ENCODE results near the gene COMMD10.

Gene COMMD10

DNA sequence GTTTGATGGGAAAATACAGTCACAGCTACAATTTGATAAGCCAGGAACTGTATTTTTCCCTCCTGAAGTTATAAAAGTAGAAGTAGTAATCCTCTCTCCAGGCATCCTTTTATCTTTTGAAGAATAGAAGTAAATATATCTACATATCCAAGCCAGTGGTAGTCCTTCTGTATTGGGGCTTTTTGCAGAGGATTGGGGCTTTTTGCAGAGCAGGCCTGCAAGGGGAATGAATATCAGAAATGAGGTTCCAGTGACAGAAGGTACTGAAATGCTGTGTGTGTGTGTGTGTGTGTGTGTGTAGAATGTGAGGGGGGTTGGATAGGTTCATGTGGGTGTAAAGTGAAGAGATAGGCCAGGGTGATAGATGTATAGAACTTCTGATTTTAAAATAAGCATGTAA is 127.4 kb downstream of the COMMD10 start:
- FAIRE-seq (no peak), DNase-seq (ENCODE audit: low spot score) (no peak)

GRCh38 chr5:116216246-116216645 is 131.4 kb downstream of the COMMD10 start:
- DNase-seq (ENCODE audit: low spot score) (no peak), FAIRE-seq (no peak)

DNA sequence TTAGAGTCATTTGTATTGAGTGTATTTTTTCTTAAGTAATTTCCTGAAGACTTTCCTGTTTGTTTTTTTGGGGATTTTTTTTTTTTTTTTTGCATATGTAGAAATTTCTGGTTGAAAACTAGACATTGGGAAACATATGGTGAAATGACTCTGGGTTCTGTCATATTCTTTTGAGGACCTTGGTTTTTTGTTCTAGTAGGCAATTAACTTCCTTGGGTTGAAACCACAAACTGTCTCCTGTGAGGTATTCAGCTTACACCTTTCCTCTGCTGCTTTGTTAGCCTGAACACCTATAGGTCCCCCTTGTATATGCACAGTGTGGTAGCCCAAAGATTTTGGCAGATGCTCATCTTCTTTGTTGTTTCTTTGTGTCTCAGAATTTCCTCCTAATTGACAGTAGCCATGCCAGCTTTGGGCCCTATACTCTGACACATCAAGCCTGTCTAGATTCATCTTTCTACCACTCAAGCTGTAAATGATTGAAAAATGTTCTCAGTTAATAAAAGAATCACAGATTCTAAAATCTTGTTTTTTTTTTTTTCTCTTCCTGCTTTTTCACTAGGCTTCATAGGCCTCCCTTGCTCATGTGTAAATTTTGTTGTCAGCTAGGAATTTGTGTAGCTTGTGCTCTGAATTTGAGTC is 140.6 kb downstream of the COMMD10 start:
- FAIRE-seq (no peak), DNase-seq (ENCODE audit: low spot score) (no peak)

DNA sequence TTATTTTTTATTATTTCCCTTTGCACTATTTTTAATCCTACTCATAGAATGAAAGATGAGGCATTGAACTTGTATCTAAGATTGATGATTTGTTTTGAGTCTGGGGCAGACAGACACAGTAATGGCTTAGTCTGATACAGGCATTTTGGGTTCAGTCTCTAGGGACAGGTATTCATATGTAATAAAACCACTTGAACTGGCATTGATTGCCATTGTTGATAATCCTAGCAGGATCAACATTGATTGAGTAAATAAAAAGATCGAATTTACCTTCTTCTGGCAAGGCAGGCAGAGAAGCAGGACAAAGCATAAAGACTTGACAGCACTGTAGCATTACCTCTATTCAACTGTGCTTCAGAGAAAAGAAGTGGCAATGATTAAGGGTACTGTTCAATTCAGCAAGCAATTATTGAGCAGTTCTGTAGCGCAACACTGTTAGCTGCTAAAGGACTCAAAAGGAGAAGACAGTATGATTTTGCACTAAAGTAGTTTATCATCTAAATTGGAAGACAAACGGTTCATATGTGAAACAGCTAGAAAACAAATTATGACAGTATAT is 144.4 kb downstream of the COMMD10 start:
- FAIRE-seq, result no peak

GRCh38 chr5:116231288-116231687 is 146.5 kb downstream of the COMMD10 start:
- FAIRE-seq (no peak), DNase-seq (ENCODE audit: low spot score) (no peak)

More for the DNA sequence above, 144.4 kb downstream of the COMMD10 start:
- DNase-seq (ENCODE audit: low spot score), result no peak

GRCh38 chr5:116234681-116235080 is 149.9 kb downstream of the COMMD10 start:
- no peak for DNase-seq (ENCODE audit: low spot score)
- no peak for FAIRE-seq

DNA sequence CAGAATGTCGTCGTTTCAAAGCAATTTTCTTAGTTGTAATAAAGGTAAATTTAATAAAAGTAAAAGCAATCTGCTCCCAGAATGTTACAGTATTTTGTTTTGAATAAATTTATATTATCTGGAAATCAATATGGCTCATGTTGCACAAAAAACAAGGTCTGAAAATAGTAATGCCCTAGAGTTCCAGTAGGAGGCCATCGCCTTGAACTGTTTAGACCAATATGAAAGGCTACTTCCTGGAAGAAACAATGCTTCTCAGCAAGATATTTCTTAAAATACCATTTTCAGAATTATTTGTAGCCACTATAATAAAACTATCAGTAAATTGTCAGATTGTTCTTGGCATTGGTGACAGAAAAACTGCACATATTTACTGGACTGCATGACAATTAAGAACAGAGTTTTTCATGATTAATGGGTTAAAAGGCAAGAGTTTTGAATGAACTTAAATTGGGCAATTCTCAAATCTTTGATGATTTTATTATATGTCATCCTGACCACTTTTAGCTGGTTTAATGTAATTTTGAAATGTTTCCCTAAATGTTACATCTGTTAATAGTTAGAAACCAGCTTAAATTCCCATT is 153.2 kb downstream of the COMMD10 start:
- FAIRE-seq (no peak), DNase-seq (ENCODE audit: low spot score) (no peak)

GRCh38 chr5:116242343-116242742 is 157.5 kb downstream of the COMMD10 start:
- DNase-seq (ENCODE audit: low spot score) (no peak), FAIRE-seq (no peak)

DNA sequence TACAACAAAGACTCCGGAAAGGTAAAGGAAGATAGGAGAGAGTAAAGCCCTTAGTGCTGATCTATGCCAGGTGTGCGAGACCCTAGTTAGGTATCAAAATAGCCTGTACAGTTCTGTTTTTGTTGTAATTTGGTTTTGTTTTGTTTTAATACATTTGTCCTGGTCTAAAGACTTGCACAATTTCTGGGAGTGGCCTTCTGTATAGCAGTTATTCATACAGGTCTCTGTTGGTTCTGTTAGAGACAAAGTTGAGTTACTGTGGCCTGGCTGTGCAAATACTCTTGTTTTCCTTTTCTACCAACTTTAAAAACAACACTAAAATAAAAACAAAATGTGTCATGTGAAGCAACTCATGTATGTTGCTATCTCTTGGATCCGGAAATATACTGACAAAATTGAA is 163.6 kb downstream of the COMMD10 start:
- no peak for FAIRE-seq
- DNase-seq (ENCODE audit: low spot score), result no peak

DNA sequence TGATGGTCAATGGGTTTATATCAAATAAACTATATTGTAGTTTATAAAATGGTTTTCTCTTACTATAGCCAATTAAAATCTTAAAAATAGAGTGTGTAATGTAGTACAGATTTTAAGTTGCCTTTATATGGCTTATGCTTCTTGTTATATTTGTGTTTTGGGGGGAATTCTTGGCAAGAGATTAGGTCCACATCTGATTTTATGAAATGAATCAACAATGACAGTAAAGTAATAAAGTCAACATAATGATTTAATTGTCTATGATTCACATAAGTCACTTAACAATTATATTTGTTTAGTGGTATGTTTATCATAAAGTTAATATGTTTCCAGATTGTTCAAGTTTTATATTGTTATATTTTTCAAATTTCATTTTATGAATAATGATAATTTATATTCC is 164.8 kb downstream of the COMMD10 start:
- peak; percentile 50 for FAIRE-seq
- DNase-seq (ENCODE audit: low spot score), result no peak

GRCh38 chr5:116256717-116257116 is 171.9 kb downstream of the COMMD10 start:
- DNase-seq (ENCODE audit: low spot score) (no peak), FAIRE-seq (no peak)

- FAIRE-seq, result no peak
- DNase-seq (ENCODE audit: low spot score), result no peak
These were observed 180.6 kb downstream of the COMMD10 start for GRCh38 chr5:116265471-116265870.

DNA sequence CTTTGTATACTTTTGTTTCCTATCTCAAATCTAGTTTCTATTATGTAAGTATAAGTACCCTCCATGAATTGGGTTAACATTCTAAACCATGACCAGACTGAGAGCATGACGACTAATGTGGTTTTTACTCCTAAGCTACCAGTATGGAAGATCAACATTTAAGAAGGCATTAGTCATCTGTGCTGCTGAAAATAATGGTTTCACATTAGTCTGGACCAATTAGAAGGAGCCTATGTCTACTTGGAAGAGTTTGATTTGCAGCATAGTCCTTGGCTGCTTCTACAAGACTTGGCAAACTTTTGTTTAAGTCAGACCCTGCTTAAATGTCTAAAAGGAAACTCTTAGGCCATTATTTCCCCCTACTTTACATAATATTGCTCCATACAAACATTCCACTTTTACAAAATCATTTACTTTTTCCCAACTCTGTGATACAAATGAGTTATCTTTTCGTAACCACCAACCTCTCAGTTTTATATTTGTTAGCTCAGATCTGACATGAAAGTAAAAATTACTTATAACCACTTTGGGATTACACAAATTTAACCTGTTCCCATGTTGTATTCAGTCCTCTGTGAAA is 186.7 kb downstream of the COMMD10 start:
- FAIRE-seq, result peak; percentile 79
- peak; percentile 78 for DNase-seq (ENCODE audit: low spot score)

GRCh38 chr5:116272281-116272941 is 187.6 kb downstream of the COMMD10 start:
- DNase-seq (ENCODE audit: low spot score) (no peak), FAIRE-seq (no peak)

DNA sequence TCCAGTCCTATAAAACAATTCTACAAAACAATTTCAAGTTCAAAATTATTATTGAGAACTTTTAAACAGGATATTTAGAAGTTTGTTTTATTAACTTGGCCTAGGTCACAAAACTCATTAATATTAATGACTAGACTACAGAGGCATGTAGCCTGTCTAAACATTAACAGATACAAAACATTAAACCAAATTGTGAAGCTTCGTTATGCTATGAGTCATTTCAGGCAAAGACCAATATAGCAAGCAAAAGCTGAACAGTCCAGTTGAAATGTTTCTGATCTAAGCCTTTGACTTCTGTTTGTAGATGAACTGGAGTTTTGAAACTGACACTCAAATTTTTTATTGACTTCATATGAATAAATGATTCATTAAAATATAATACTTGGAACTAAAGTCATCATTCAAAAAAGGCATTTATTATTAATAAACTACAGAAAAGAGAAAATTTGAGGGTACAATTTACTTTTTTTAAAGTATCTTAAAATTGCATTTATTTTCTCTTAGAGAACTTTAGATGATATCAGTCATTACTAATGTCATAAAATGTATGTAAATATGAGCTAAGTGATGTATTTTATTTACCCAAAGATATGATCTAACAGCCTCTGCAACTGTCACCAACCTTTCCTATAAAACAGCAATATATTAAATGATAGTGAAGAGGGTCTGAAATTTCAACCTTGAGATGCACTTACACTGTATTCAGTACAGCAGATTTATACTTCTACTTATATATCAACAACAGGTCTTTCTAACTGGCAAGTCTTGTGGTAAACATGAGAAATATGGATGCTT is 188.8 kb downstream of the COMMD10 start:
- DNase-seq (ENCODE audit: low spot score), result peak; percentile 54
- peak; percentile 96 for FAIRE-seq

- FAIRE-seq, result no peak
- no peak for DNase-seq (ENCODE audit: low spot score)
These were observed 189.4 kb downstream of the COMMD10 start for GRCh38 chr5:116274251-116274650.

GRCh38 chr5:116275282-116275681 is 190.5 kb downstream of the COMMD10 start:
- no peak for FAIRE-seq
- DNase-seq (ENCODE audit: low spot score), result no peak

DNA sequence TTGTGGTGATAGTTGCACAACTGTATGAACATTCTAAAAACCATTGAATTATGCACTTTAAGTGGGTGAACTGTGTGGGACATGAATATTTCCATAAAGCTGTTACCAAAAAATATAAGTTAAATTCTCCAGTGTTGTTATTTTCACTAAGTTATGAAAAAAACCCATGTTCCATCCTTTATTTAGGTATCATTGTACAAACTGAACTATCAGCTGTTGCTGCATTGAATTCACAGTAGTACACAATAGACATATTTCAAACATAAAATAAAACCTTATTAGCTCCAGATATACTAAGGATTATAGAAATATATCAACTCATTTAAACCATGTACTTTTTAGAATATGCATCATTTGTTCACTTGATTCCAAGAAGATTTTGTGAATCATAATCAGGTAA is 192.1 kb downstream of the COMMD10 start:
- DNase-seq (ENCODE audit: low spot score) (no peak), FAIRE-seq (no peak)

- peak; percentile 29 for FAIRE-seq
- DNase-seq (ENCODE audit: low spot score), result no peak
These were observed 195.5 kb downstream of the COMMD10 start for GRCh38 chr5:116280149-116280803.

GRCh38 chr5:116281309-116281708 is 196.5 kb downstream of the COMMD10 start:
- FAIRE-seq (no peak), DNase-seq (ENCODE audit: low spot score) (no peak)

DNA sequence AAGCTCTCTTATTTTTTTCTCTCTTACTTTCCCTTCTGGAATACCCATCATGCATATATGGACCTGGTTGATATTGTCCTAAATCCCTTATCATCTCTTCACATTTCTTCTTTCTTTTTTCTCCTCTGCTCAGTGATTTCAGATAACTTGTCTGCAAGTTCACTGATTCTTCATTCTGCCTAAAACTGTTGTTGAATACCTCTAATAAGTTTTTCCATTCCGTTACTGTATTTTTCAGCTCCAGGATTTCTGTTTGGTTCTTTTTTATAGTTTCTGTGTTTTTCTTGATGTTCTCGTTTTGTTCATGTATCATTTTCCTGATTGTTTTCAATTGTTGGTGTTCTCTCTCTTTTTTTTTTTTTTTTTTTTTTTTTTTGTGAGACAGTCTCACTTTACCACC is 203.7 kb downstream of the COMMD10 start:
- DNase-seq (ENCODE audit: low spot score) (no peak), FAIRE-seq (no peak)
